H1 (cell line): ENCODE results near the gene CAPZB. TPM values are rescaled to one million over a fixed set of nuclear protein-coding genes. Genes with fewer than 3 reads are reported as not detected.

ENCODE experiments used
- ATF2 ChIP-seq: IDR thresholded peaks from 2 replicates; pipeline ENCODE4 v1.6.1; 2012; ENCODE audit warnings: low read length, inconsistent platforms
- FOSL1 ChIP-seq: IDR thresholded peaks from 2 replicates; pipeline ENCODE4 v1.6.1; 2011; ENCODE audit warnings: mild to moderate bottlenecking, low read depth, low read length, moderate library complexity; ENCODE audit not compliant: insufficient read depth
- NANOG ChIP-seq: IDR thresholded peaks from 2 replicates; pipeline ENCODE4 v1.6.1; 2011; ENCODE audit warnings: low read length, low read depth, mild to moderate bottlenecking, inconsistent platforms; ENCODE audit not compliant: insufficient read depth, poor library complexity, severe bottlenecking
- SIN3A ChIP-seq, 2 experiments: IDR thresholded peaks in 1 of 2; conservative IDR thresholded peaks in 1 of 2; 2 replicates each; pipeline ENCODE4 v1.6.1; 2011 to 2012; ENCODE audit warnings: low read length in 2 of 2, improper control_type of control experiment in 1 of 2, low read depth in 1 of 2, mild to moderate bottlenecking in 1 of 2
- SP4 ChIP-seq: IDR thresholded peaks from 2 replicates; pipeline ENCODE4 v1.6.1; 2012; ENCODE audit warnings: low read length, inconsistent platforms
- polyA plus RNA-seq, 7 experiments: library from polyadenylated mRNA; depleted of rRNA in 3 of 7; stranded (reverse) in 5 of 7; unstranded in 2 of 7; fragments of >200 nt in 5 of 7; fragments of 200-250 nt in 2 of 7; gene quantifications; 1 replicate in 5 of 7; 2 replicates in 1 of 7; 4 replicates in 1 of 7; pipeline versions ENCODE4 v1.2.1 to v1.2.3, GENCODE V29; 2011 to 2013; ENCODE audit warnings: missing spikeins in 2 of 7, mixed read lengths in 2 of 7
- total RNA-seq: library from RNA; stranded (reverse); fragmentation: NEBNext Ultra II Directional; extraction: Animal tissue kit (Norgen Biotek cat#: 25700); gene quantifications from 2 replicates; pipeline ENCODE4 v1.2.1, GENCODE V29; 2021

CAPZB gene
- total and polyA plus RNA-seq, 2 of the 8 experiments (the other 6 are each of a cell fraction or from before 2014, with no cell fraction given), result 162 to 371 TPM

- no peak for TF ChIP-seq ATF2
- no peak for TF ChIP-seq SIN3A (conservative IDR thresholded peaks at IDR 0.05 in 1 of 2, IDR thresholded peaks at IDR 0.05 in 1 of 2; ENCODE audit: low read depth in 1 of 2, low read length in 2 of 2)
- no peak for TF ChIP-seq FOSL1
- no peak for TF ChIP-seq SP4
- TF ChIP-seq NANOG, result no peak
- TF ChIP-seq, all 59 proteins: peak for 0
These were observed 117.3 kb downstream of the CAPZB start (continued) for GRCh38 chr1:19368050-19368449.
